DMS 273 (cell line): ENCODE results near the gene FAM177A1.
A peak's percentile ranks its signal among the peaks of the same experiment; 100 is the strongest.

Source experiments
- DNase-seq: peaks from one replicate; lab custom pipeline; 2025; ENCODE audit not compliant: unreplicated experiment; lab: John Stamatoyannopoulos, UW

The FAM177A1 gene

DNA sequence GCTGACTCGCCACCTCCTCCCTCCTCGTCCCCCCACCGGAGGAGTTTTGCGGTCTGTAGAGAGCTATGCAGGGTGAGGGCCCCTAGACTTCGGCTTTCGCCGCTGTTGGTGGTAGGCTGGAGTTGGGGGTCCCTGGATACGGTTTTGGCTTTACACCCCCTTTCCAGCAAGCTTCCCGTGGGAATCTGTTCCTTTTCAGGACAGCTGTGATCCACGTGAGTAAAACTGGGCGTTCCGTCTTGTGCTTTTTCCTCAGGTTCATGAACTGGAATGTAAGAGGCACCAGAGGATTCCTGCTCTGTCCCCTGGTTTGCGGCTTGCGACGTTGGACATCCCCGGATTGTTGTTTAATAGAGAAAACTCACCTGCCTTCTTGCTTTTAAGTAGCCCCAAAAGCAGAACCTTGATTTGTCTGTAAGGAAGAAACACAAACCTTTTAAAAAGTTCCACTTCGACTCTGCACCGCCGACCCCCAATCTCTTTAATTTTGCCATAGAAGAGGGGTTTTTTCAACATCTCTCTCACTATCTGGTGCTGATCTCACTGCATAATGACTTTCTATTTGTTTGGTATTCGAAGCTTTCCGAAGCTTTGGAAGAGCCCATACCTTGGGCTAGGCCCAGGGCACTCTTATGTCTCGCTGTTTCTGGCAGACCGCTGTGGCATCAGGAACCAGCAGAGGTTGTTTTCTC is 76.8 kb downstream of the FAM177A1 start:
- peak; percentile 29 for DNase-seq

DNA sequence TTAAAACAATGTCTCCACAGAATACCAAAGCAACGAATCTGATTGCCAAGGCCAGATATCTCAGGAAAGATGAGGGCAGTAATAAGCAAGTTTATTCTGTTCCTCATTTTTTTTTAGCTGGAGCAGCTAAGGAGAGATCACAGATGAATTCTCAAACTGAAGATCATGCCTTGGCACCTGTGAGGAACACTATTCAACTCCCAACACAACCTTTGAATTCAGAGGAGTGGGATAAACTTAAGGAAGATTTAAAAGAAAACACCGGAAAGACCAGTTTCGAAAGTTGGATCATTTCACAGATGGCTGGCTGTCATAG is 77.3 kb downstream of the FAM177A1 start:
- DNase-seq: no peak

DNA sequence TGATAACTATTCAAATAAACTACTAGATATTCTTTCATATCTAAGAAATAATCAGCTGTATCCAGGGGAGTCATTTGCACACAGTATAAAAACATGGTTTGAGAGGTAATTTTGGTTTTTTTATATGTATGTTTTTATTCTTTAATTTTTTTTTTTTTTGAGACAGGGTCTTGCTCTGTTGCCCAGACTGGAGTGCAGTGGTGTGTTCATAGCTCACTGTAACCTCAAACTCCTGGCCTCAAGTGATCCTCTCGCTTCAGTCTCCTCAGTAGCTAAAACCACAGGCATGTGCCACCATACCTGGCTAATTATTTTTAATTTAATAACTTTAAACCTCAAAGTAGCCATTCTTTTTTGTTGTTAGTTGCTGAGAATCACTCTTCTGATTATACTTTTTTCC is 78.1 kb downstream of the FAM177A1 start:
- DNase-seq: no peak
